Stimulated activated CD4-positive, alpha-beta T cell treated with anti-CD3 and anti-CD28 coated beads, TNF-alpha, amount 100 ng/mL, for 24 hours (primary cell): Measurements from ENCODE around the gene HSPG2.

Experiments used
- DNase-seq, 3 experiments: peaks; one replicate each; pipeline ENCODE4 v3.0.0-alpha.2; 2020; ENCODE audit warnings: low read depth in 3 of 3

HSPG2 gene

GRCh38 chr1:21824926-21825325 lies 112.2 kb downstream of the HSPG2 start:
- DNase-seq, result no peak

DNA sequence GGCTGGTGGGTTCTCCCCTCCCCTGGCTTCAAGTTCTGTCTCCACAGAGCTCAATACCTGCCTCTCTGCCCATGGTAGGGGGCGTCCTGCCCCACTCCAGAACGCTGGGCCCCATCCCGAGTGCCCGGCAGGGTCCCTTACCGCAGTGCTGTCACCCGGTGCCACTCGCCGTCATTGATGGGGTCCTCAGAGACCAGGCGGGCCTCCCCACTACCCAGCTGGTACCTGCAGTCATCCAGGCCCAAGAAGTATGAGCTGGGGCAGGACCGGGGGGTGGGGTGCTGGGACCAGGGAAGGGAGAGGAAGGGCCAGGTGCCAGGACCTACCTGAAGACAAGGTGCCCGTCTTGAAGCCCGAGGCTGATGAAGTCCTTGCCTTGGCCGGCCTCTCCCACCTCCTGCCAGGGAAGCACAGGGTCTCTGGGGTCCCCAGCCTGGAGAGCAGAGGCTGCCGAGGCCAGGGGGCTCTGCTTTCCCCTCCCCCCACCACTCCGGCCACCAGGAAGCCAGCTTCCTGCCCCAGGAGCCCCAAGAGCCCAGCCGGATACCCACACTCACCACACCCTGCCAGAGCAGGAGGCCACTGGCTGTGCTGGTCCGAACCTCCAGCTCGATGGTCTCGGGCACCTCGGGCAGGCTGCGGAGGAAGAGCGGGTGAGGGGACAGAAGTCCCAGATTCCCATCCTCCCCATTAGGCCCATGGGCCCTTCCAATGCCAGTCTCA lies 113.0 kb downstream of the HSPG2 start:
- DNase-seq, result no peak

DNA sequence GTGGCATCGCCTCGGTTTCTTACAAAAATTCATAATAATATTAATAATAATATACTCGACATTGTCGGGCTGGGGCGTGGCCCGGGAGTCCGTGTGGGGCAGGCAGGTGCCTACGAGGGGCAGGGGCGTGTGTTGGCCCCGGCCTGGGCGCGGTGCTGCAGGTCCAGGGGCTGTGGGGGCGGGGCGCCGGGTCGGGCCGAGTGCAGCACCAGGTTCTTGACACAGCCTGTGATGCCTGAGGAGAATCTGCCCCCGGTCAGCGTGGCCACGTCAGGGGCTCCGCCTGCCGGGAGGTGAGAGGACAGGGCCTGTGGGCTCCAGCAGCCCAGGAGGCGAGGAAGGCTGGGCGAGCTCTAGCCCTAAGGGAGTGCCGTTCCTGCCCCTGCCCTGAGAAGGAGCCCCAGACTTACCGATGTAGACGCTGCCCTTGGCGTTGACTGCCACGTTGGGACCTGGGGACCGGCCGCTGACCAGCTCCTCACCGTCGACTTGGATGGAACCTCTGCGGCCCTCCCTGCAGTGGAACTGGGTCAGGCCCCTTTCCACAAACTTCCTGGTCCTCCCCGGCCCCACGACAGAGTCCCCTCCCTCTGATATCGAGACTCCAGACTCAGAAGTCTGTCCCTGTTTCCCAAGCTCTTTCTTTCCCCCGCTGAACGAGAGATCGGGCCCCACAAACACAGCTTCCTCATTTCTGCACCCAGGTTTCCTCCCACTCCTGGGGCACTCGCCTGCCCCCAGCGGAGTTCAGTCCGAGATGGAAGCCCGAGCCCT lies 113.7 kb downstream of the HSPG2 start:
- no peak for DNase-seq

DNA sequence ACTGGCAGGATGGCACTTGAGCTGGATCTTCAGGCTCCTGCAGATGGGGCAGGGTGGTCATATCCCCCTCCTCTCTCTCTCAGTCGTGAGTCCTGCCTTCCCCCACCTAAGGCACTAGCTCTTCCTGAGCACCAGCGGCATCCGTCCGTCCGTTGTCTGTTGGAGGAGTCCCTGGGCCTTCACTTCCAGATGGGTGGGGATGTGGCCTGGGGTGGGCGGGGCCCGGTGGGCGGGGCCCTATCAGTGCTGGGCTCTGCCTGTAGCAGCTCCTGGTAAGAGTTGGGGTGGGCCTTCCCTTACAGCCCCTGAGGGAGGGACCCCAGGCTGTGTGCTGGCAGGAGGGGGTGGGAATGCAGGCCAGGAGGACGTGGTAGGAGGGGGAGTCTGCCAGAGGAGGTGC lies 114.8 kb downstream of the HSPG2 start:
- no peak for DNase-seq

DNA sequence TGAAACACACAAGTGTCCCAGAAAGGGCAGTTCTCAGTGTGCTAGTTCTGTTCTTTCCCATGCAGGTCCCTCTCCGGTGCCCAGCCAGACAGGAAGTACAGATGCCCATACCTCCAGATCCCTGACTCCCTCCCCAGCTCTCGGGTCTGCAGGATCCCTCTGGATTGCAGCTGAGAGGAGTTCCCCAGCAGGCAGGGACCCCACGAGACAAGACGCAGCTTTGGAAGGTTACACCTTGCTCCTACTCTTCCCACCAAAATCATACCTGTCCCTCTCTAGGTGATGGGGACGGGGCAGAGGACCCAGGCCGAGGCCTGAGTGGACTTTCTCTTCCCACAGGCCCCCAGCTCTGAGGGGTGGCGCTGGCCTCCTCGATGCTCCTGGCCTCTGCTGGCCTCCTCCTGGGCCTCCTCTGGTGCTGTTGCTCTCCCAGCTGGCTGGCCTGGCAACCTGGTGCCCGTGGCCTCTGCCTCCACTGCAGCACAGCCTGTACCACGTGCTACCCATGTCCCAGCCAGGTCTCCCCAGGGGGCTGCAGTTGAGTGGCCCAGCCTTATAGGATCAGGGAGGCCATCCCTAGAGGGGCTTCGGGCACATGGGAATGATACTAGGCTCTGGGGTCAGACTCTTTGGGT lies 115.6 kb downstream of the HSPG2 start:
- no peak for DNase-seq

DNA sequence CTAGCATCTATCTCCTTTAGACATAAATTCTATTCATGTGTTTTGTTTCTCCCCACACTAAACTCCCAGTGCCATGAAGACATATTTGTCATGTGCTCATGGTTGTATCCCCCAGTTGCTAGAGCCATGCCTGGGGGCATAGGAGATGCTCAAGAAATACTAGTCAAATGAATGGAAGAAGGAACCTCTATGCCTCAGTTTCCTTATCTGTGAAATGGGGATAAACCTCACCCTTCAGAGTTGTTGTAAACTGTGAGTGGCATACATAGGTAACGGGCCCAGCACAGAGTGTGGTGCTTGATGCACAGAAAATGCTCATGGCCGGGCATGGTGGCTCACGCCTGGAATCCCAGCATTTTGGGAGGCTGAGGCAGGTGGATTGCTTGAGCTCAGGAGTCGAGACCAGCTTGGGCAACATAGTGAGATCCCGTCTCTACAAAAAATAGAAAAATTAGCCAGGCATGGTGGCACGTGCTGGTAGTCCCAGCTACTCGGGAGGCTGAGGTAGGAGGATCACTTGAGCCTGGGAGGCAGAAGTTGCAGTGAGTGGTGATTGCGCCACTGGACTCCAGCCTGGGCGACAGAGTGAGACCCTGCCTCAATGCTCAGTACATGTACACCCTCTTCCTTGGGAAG lies 116.4 kb downstream of the HSPG2 start:
- DNase-seq, result no peak

DNA sequence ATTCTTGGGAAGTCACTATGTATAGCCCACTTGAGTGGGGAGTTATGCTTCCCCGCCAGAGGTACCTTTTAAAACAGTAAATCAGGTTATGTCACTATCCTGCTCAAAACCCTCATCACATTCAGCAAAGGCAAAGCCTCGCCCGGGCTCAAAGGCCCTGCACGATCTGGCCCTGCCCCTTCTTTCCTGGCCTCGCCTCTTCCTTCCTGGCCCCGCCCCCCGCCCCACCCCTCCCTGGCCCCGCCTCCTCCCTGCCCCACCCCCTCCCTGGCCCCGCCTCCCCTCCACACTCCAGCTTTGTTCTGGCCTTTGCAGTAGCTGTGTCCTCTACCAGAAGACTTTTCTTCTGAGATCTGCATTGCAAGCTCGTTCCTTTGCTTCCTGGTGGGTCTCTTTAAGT lies 118.5 kb downstream of the HSPG2 start:
- peak in 2 of 3 experiments; percentile 14 to 20 for DNase-seq

DNA sequence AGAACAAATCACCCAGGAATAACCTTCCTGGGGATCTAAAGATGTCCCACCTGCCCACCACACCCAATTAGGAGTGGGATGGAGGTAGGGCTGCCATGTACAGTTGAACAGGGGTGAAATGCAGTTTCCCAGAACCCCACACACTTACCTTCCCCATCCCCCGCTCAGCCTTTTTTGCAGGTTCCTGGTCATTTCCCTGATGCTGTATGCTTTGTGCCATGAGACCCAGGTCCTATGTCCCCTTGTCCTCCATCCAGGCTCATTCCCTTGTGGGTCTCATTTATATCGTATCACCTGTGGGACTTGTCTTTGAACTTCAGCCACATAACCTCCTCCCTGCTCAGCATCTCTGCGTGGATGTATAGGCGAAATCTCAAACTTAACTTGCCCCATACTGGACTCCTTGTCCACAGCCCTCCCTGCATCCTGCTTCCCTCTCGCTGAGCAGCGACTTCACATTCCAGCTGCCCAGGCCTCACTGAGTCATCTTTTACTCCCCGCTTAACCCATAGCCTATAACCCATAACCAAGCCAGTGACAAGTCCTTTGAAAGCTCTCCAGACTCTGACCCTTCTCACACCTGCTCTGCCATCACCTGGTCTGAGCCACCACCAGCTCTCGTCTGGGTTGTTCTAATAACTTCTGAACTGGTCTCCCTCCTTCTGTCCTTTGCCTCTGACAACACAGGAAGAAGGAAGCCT lies 120.4 kb downstream of the HSPG2 start:
- no peak for DNase-seq

DNA sequence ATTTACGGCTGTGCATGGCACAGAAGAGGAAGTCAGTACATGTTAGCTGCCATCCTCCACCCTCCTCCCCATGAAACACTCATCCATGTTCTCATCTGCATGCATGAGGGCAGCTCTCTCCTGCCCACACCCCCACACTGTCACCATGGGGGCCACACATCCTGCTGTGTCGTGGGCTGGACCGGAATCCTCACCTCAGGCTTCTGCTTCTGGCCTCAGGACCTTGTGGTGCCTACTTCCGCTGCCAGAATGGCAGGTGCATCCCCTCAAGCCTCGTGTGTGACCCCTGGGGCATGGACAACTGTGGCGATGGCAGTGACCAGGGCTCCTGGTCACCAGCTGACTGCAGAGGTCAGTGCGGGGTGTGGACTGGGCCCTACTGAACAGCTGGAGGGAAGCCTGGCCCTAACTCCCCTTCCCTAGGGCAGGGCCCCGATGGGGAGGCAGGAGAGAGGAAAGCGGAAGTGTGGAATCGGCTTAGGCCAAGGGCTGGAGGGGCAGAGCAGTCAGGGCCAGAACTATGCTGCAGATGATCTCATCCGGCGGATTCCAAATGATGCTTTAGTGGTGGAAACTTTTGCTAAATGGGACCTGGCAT lies 121.3 kb downstream of the HSPG2 start:
- no peak for DNase-seq

- DNase-seq, result no peak
Observed at GRCh38 chr1:21814981-21815582, 122.0 kb downstream of the HSPG2 start.

DNA sequence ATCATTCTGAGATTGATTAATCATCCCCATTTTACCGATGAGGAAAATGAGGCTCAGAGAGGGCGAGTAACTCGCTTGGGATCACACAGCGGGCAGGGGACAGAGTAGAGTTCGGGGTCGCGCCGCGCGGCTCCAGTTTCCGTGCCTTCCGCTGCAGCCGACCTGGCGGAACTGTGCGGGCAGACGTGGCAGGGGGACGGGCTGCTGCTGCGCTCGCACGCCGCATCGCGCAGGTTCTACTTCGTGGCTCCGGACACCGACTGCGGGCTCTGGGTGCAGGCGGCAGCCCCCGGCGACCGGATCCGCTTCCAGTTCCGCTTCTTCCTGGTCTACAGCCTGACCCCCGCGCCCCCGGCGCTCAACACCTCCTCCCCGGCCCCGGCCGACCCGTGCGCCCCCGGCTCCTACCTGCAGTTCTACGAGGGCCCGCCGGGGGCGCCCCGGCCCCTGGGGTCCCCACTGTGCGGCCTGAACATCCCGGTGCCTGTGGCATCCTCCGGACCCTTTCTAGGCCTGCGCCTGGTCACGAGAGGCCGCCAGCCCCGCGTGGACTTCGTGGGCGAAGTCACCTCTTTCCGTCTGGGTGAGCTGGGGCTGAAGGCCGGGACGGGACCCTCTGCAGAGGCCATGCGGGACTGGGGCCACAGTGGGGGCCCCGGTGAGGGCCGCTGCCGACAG lies 122.7 kb downstream of the HSPG2 start:
- peak in 1 of 3 experiments; percentile 9 for DNase-seq

DNA sequence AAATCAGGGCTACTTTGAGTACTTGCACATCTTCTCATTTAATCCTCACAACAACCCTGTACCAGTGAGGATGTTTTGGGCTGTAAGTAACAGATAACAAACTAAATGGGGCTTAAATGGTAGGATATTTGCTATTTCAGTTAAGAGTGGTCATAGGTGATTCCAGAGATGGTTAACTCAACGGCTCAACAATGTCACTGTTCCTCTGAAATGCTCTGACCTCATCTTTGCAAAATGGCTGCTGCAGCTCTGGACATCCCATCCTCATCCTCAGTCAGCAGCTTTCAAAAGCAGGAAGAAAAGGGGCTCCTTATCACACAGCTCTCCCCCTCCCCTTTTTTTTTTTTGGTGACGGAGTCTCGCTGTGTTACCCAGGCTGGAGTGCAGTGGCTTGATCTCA lies 123.6 kb downstream of the HSPG2 start:
- no peak for DNase-seq

GRCh38 chr1:21811875-21812305 lies 125.2 kb downstream of the HSPG2 start, which contains the start of gene LDLRAD2:
Gene LDLRAD2, plus strand, starts transcription at chr1:21812265. Its CDS starts 187 bp downstream, at chr1:21812452.
- no peak for DNase-seq

DNA sequence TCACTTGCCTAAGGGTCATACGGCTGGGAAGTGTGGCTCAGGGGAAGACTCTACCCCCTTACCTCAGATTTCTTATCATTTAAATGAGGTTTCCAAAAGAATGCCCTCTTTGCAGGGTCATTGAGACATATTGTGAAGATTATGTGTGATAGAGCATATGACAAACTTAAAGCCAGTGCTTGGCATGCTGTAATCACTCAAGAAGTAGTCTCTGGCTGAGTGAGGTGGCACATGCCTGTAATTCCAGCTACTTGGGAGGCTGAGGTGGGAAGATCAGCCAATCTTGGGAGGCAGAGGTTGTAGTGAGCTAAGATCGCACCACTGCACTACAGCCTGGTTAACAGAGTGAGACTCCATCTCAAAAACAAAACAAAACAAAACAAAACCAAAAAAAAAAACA lies 132.6 kb downstream of the HSPG2 start:
- no peak for DNase-seq

DNA sequence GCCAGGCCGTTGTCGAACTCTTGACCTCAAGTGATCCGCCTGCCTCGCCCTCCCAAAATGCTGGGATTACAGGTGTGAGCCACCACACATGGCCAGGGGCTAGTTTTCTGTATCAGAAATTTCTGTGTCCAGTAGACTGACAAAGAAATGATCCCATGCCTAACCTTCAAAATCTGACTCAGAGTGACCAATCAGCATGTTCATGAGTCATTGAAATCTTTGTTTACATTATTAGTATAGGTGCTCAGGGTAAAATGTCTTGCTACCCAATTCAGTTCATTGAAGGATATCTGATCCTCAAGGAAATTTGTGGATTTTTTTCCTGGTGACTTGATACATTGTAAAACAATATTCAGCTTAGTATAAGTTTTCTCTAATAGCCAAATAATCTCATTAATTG lies 136.0 kb downstream of the HSPG2 start:
- DNase-seq, result no peak

DNA sequence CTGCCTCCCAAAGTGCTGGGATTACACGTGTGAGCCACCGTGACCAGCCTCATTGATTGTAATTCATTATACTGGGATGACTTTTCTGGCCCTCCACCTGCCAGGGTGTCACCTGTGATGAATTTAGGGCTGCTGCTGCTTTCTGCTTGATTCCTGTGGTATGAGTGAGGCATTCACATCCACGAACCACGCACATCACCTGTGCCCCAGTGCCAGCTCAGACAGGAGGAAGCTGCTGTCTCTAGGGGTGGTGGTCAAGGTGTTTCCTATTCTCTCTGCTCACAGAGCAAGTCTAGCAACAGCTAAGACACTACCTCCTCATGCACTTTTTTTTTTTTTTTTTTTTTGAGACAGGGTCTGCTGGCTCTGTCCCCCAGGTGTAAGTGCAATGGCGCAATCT lies 137.4 kb downstream of the HSPG2 start:
- DNase-seq, result no peak

DNA sequence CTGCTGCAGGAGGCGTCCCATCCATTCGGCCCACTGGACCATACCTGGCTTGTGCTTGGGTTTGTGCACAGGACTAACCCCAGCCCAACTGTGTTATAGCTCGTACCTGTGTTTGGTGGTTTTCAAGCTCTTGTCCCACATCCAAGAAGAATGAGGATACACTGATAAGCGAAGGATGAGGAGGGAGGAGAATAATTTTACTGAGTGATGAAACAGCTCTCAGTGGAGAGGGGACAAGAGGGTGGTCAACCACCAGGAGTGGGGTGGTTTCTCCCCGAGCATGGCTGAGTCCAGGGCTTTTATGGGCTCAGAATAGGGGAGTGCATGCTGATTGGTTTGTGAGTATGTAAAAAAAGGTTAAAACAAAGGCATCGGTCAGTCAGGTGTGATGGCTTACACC lies 142.0 kb downstream of the HSPG2 start:
- DNase-seq, result no peak

DNA sequence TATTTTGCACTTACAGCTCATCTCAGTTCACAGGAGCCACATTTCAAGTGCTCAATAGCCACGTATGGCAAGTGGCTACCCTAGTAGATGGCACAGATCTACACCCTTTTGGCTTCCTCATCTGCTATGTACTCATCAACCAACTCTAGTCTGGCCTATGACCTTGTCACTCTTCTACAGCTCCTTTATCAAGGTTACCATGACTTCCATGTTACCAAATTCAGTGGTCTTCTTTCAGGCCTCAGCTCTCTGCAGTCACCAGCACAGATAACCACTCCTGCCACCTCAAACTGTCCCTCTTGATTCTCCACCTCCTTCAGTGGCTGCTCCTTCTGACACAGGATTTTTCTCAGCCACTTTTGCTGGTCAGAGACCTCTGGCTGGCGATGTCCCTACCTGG lies 142.5 kb downstream of the HSPG2 start:
- no peak for DNase-seq

- no peak for DNase-seq
Observed at GRCh38 chr1:21793104-21793503, 144.0 kb downstream of the HSPG2 start.

DNA sequence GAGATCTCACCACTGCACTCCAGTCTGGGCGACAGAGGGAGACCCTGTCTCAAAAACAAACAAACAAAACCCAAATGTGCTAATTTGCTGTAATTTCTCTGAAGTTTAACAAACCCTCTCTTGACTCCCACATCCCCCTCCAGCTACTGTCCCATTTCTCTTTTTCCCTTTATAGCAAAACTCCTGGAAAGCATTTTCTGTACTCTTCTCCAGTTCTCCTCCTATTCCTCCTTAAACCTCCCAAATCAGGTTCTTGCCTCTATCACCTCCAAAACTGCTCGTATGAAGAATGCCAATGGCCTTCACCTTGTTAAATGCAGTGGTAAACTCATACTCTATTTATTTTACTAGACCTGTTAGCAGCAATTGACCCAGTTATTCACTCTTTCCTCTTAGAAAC lies 150.5 kb downstream of the HSPG2 start:
- DNase-seq, result no peak
